Astrocyte of the spinal cord (primary cell): ENCODE data around the gene CCDC39.

Experiments
- DNase-seq: peaks from one replicate; pipeline ENCODE4 v3.0.0; 2011; ENCODE audit warnings: low read depth, low spot score
- H3K4me3 ChIP-seq: 2 replicates; pipeline ENCODE4 v1.5.1; 2011; ENCODE audit warnings: low read depth, mild to moderate bottlenecking, low read length, moderate library complexity
- in situ Hi-C: cut with HindIII; loops from 2 replicates; pipeline ENCODE4 v1.10.0; 2017; ENCODE audit warnings: low sequenced_read_pairs
- TF ChIP-seq, protein P1 (sequence below): IDR thresholded peaks from 2 replicates; pipeline ENCODE4 v1.5.1; 2012; ENCODE audit warnings: low read depth, mild to moderate bottlenecking, low read length, inconsistent platforms

Gene CCDC39

GRCh38 chr3:180678231-180678630 lies 1.1 kb downstream of the CCDC39 start:
- DNase-seq, result no peak
- TF ChIP-seq, protein P1, sequence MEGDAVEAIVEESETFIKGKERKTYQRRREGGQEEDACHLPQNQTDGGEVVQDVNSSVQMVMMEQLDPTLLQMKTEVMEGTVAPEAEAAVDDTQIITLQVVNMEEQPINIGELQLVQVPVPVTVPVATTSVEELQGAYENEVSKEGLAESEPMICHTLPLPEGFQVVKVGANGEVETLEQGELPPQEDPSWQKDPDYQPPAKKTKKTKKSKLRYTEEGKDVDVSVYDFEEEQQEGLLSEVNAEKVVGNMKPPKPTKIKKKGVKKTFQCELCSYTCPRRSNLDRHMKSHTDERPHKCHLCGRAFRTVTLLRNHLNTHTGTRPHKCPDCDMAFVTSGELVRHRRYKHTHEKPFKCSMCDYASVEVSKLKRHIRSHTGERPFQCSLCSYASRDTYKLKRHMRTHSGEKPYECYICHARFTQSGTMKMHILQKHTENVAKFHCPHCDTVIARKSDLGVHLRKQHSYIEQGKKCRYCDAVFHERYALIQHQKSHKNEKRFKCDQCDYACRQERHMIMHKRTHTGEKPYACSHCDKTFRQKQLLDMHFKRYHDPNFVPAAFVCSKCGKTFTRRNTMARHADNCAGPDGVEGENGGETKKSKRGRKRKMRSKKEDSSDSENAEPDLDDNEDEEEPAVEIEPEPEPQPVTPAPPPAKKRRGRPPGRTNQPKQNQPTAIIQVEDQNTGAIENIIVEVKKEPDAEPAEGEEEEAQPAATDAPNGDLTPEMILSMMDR, result no peak
- in situ Hi-C loops, result no loop called here
- no peak overlapping the region for H3K4me3 ChIP-seq

DNA sequence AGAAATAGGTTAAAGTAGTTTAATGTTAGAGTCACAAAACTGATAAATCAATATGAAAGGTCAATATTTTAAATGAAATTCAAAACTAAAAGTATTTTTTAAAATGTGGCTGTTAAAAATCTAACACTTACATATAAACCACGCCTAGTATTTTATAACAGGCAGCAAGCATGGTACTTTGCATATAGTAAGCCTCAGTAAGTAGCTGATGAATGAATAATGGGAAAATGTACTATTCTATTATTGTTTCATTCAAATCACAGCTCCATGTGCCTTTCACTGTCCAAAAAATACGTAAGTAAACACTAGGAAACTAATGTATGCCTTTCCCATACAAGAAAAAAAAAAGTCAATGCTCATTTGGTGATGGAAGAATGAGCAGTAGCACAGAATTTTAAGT lies 17.8 kb downstream of the CCDC39 start:
- in situ Hi-C loops, result no loop called here
- TF ChIP-seq, protein P1, result no peak

DNA sequence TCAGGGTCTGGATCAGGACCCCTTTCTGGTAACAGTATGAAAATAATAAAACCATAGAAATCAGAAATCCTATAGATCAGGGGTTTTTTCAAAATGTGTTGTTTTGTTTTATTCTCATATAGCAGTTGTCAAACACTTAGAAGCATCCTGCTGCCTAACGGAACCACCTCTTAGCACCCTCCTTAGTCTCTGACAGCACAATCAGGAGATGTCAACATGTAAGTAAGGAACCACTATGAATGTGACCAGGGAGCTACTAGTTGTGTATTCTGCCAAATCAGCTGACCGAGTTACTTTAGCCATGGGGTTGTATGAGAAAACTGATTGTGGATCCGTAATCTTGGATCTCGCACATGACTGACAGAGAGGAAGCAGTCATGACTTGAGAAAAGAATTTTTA lies 22.2 kb downstream of the CCDC39 start:
- H3K4me3 ChIP-seq, result no peak overlapping the region
- DNase-seq, result no peak
- TF ChIP-seq, protein P1, result no peak
- in situ Hi-C loops, result no loop called here

More for the DNA sequence above, 17.8 kb downstream of the CCDC39 start:
- no peak overlapping the region for H3K4me3 ChIP-seq
- DNase-seq, result no peak

DNA sequence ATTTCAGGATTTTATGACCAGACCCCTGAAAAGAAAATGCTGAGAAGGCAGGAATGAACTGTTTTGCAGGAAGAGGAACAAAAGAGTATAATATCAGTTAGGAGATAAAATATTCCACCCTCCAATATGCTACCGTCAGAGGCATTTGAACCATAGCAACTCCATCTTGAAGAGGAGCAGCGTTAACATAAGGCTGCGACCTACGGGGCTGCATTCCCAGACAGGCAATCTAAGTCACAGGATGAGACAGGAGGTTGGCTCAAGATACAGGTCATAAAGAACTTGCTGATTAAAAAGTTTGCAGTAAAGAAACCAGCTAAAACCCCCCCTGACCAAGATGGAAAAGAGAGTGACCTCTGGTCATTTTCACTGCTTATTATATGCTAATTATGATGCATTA lies 22.9 kb downstream of the CCDC39 start:
- in situ Hi-C loops, result no loop called here
- H3K4me3 ChIP-seq, result no peak overlapping the region
- TF ChIP-seq, protein P1, result no peak
- no peak for DNase-seq

GRCh38 chr3:180646187-180646790 lies 33.0 kb downstream of the CCDC39 start:
- in situ Hi-C loops, result no loop called here
- DNase-seq, result no peak
- TF ChIP-seq, protein P1, result peak; percentile 24
- H3K4me3 ChIP-seq, result no peak overlapping the region

DNA sequence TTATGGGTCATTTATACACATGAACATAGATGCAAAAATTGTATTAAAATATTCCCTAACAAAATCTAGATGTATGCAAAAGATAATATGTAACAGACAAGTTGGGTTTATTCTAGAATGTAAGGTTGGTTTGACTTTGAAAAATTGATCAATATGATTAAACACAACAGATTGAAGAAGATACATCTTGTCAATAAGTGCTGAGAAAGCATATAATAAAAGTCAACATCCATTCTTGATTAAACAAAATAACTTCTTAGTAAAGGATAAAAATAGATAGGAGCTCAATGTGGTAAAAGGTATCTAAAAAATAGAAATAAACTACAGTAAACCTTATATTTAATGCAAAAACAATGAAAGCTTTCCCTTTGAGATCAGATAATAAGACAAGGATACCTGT lies 38.3 kb downstream of the CCDC39 start:
- no peak for DNase-seq
- TF ChIP-seq, protein P1, result no peak
- in situ Hi-C loops, result no loop called here
- H3K4me3 ChIP-seq, result no peak overlapping the region
